K562 treated with DMSO at 1 percent for 12 hours (cell line): ENCODE measurements around the gene KANK4. TPM values are rescaled to one million over a fixed set of nuclear protein-coding genes. Genes with fewer than 3 reads are reported as not detected.

Source experiments
- total RNA-seq: library from RNA; unstranded; fragments of 300-600 nt; gene quantifications from 2 replicates; pipeline ENCODE4 v1.2.3, GENCODE V29; 2022; ENCODE audit not compliant: insufficient read depth

Gene KANK4
- not detected in 2 replicates for total RNA-seq

GRCh38 chr1:62318756-62319544 is at the start of gene KANK4:
KANK4 (minus strand) TSS chr1:62319434; CDS start chr1:62281564, 37,870 bp downstream.

GRCh38 chr1:62194651-62195544 is 124.3 kb downstream of the KANK4 start, which contains the start of gene L1TD1:
L1TD1 (plus strand) TSS chr1:62194849; CDS start chr1:62206629, 11,780 bp downstream.

Other genes with a start within 250 kb of the KANK4 start
- not detected in 2 replicates for gene L1TD1, start 124.6 kb downstream of the KANK4 start, total RNA-seq
- gene USP1, start 117.6 kb upstream of the KANK4 start, total RNA-seq: 14.2 and 46.2 TPM in 2 replicates